PC-9 (cell line): ENCODE results near the gene SLC26A5. TPM values are rescaled to one million over a fixed set of nuclear protein-coding genes. Genes with fewer than 3 reads are reported as not detected.
"Not testable (repeated sequence)": the region's sequence is repeated elsewhere in the genome, so short reads cannot be mapped to it uniquely, and the experiment has no call there.

Experiments used
- Bru-seq: library from RNA; stranded (reverse); fragments of 400-500 nt; gene quantifications from one replicate; lab custom pipeline; 2021; lab: Mats Ljungman, UMichigan
- BruChase-seq, 2 experiments: library from RNA; stranded (reverse); fragments of 400-500 nt; gene quantifications; one replicate each; lab custom pipeline; 2021; lab: Mats Ljungman, UMichigan
- BruUV-seq: library from RNA; stranded (reverse); fragments of 400-500 nt; replicated peaks from 2 replicates; lab custom pipeline; 2021; lab: Mats Ljungman, UMichigan
- CTCF ChIA-PET: fragments of 300-600 bp; sonication (Branson Sonifier 250); formaldehyde crosslinking; loops from one replicate; lab custom pipeline; 2022; ENCODE audit warnings: antibody characterized with exemption; lab: Charles Lee
- POLR2A ChIA-PET: fragments of 300-600 bp; sonication (Branson Sonifier 250); formaldehyde crosslinking; loops from one replicate; lab custom pipeline; 2022; ENCODE audit warnings: antibody characterized with exemption; ENCODE audit not compliant: unreplicated experiment; lab: Charles Lee
- DNase-seq, 2 experiments: peaks; one replicate each; pipeline versions ENCODE4 v3.0.0 to v3.0.0-alpha.2; 2015 to 2022; ENCODE audit warnings: mixed read lengths in 1 of 2
- H2AFZ ChIP-seq: fragments of 200-600 bp; sonication (generic); 2 replicates; pipeline ENCODE4 v1.8.1; 2017; ENCODE audit warnings: antibody characterized with exemption
- H3F3A ChIP-seq: fragments of 200-600 bp; sonication (generic); 2 replicates; pipeline ENCODE4 v1.8.1; 2017; ENCODE audit warnings: antibody characterized with exemption, mild to moderate bottlenecking, low read depth; ENCODE audit not compliant: insufficient read depth
- H3K27ac ChIP-seq: fragments of 200-600 bp; sonication (generic); 2 replicates; pipeline ENCODE4 v1.6.1; 2016; ENCODE audit warnings: mixed run types
- H3K27me3 ChIP-seq: fragments of 200-600 bp; sonication (generic); 2 replicates; pipeline ENCODE4 v1.6.1; 2016; ENCODE audit warnings: low read depth, mixed run types; ENCODE audit not compliant: insufficient read depth
- H3K36me3 ChIP-seq: fragments of 200-600 bp; sonication (generic); 2 replicates; pipeline ENCODE4 v1.6.1; 2016; ENCODE audit warnings: low read depth, mixed run types
- H3K4me1 ChIP-seq: fragments of 200-600 bp; sonication (generic); replicated peaks from 2 replicates; pipeline ENCODE4 v1.6.1; 2016; ENCODE audit warnings: mixed run types; ENCODE audit not compliant: insufficient read depth
- H3K4me2 ChIP-seq: fragments of 200-600 bp; sonication (generic); 2 replicates; pipeline ENCODE4 v1.6.1; 2017; ENCODE audit warnings: mixed run types
- H3K4me3 ChIP-seq: fragments of 200-600 bp; sonication (generic); 2 replicates; pipeline ENCODE4 v1.6.1; 2016; ENCODE audit warnings: mixed run types
- H3K79me2 ChIP-seq: fragments of 200-600 bp; sonication (generic); 2 replicates; pipeline ENCODE4 v1.6.1; 2017; ENCODE audit warnings: low read depth, mixed run types
- H3K9me2 ChIP-seq: fragments of 200-600 bp; sonication (generic); 2 replicates; pipeline ENCODE4 v1.8.1; 2017; ENCODE audit warnings: mild to moderate bottlenecking; ENCODE audit not compliant: insufficient read depth
- H3K9me3 ChIP-seq: fragments of 200-600 bp; sonication (generic); 2 replicates; pipeline ENCODE4 v1.8.1; 2016; ENCODE audit warnings: low read depth; ENCODE audit not compliant: insufficient read depth
- H4K20me1 ChIP-seq: fragments of 200-600 bp; sonication (generic); 2 replicates; pipeline ENCODE4 v1.8.1; 2017; ENCODE audit not compliant: insufficient read depth
- CTCF ChIP-seq: fragments of 200-600 bp; sonication (generic); conservative IDR thresholded peaks from 2 replicates; pipeline ENCODE4 v1.6.1; 2017; ENCODE audit warnings: mixed run types, antibody characterized with exemption, mild to moderate bottlenecking, moderate library complexity
- EZH2 ChIP-seq: fragments of 200-600 bp; sonication (generic); IDR thresholded peaks from 2 replicates; pipeline ENCODE4 v1.8.0; 2017; ENCODE audit warnings: antibody characterized with exemption, low read depth
- intact Hi-C: fragments of 100-400 bp; cut with micrococcal nuclease; formaldehyde crosslinking; loops from one replicate; pipeline ENCODE4 v1.10.0; 2022; ENCODE audit not compliant: unreplicated experiment
- long read RNA-seq: library from polyadenylated mRNA; stranded (forward); transcript quantifications from one replicate; pipeline ENCODE4 v2.0.0, GENCODE V29; 2022
- total RNA-seq: library from RNA; stranded (reverse); gene quantifications from 2 replicates; pipeline ENCODE4 v1.2.3, GENCODE V29; 2021

The SLC26A5 gene
- total RNA-seq (not detected in 2 replicates), Bru-seq, nascent RNA (percentile 6 among the genes with signal in this experiment), BruChase-seq, experiment 1, labeled RNA remaining after a 2-hour chase (percentile 3 among the genes with signal in this experiment), BruChase-seq, experiment 2, labeled RNA remaining after a 6-hour chase (percentile 1 among the genes with signal in this experiment)
- long read RNA-seq, partial matches to known transcripts: 0 of 5 reads
- long read RNA-seq, other reads (novel, unspliced or antisense): 5 of 5 reads

DNA sequence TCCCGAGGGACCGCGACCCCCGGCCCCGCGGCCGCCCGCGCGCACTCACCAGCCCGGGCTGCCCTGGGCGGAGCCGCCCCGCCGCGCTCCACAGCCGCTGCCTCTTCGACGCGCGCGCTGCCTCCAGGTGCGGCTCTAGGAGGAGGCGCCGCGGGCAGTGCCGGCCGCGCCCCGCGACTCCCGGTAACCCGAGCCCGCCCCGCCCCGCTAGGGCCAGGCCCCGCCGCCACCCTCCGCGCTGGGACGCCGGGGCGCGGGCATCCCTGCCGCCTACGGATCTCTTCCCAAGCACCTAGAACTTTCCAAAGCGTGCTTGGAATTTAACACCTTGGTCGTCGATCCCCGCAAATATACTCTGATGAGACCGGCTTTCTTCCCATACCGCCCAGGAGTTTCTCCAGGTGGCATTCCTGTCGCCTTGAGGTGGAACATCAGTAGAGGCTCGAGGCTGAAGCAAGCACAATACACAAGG is at the start of gene SLC26A5:
Gene SLC26A5 (minus strand): TSS at position 159 of the 472 bp plus-strand sequence. CDS start 24,693 bp downstream, outside the sequence.
- H3K4me2 ChIP-seq: no peak within 1 kb of the TSS
- no peaks in the 10 kb centered on the region for H3K9me2 ChIP-seq
- no peaks in the 10 kb centered on the region for H3K79me2 ChIP-seq
- peaks cover 62% of the 10 kb centered on the region for H3K27me3 ChIP-seq
- no peak within 1 kb of the TSS for H3K4me3 ChIP-seq
- peak in 1 of 2 experiments; percentile 60 for DNase-seq
- no peaks in the 10 kb centered on the region for H3K4me1 ChIP-seq
- H3K27ac ChIP-seq: no peak within 1 kb of the TSS
- intact Hi-C loops: loop anchor here (5.0 kb wide), 1 partner anchor 711 kb away; no protein-coding TSS in a partner anchor
- no peaks in the 10 kb centered on the region for H3K9me3 ChIP-seq
- no peaks in the 10 kb centered on the region for H4K20me1 ChIP-seq
- no peaks in the 10 kb centered on the region for H3K36me3 ChIP-seq
- no peak within 1 kb of the TSS for H2AFZ ChIP-seq
- ChIA-PET CTCF (interaction anchor here (0.7 kb wide), 1 partner anchor 707 kb away, joined by 8 read pairs; no protein-coding TSS in a partner anchor), POLR2A (no interaction called here)
- TF ChIP-seq EZH2 (no peak), CTCF (no peak)
- BruUV-seq: no TSS peak
- no peaks in the 10 kb centered on the region for H3F3A ChIP-seq

DNA sequence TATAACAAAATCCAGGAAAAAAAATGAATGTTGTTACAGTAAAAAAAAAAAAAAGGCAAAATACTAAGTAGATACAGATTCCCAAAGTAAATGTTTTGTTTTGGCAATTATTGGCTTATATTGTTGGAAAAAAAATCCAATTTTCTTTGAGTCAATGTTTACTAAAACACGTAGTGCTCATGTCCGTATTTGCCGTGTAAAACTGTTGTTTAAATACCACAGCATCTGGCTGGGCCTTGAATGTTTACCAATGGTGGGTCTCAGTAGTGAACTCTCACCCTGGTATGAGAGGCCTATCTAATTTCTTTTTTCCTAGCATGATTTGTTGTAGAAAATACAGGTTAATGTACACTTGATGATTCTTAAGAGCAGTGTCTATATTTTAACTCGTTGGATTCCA is 41.4 kb upstream of the SLC26A5 start:
- POLR2A ChIA-PET: no interaction called here
- Histone ChIP-seq H3K79me2 (no peaks in the 10 kb centered on the region), H3K27ac (no peak overlapping the region), H3K27me3 (peaks cover 59% of the 10 kb centered on the region), H3K4me2 (no peak overlapping the region), H3K9me2 (no peaks in the 10 kb centered on the region), H3K9me3 (no peaks in the 10 kb centered on the region), H4K20me1 (no peaks in the 10 kb centered on the region), H2AFZ (no peak overlapping the region), H3K4me3 (no peak overlapping the region), H3F3A (no peaks in the 10 kb centered on the region), H3K4me1 (no peaks in the 10 kb centered on the region), H3K36me3 (no peaks in the 10 kb centered on the region)
- intact Hi-C loops: no loop called here
- no TSS peak for BruUV-seq
- CTCF ChIA-PET: no interaction called here
- TF ChIP-seq EZH2 (no peak), CTCF (no peak)
- DNase-seq: no peak

DNA sequence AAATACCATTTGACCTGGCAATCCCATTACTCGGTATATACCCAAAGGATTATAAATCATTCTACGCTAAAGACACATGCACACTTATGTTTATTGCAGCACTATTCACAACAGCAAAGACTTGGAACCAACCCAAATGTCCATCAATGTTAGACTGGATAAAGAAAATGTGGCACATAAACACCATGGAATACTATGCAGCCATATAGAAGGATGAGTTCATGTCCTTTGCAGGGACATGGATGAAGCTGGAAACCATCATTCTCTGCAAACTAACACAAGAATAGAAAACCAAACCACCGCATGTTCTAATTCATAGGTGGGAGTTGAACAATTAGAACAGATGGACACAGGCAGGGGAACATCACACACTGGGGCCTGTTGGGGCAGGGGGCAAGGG is 40.9 kb upstream of the SLC26A5 start:
- H4K20me1 ChIP-seq, POLR2A ChIA-PET, H3K36me3 ChIP-seq, BruUV-seq, H3F3A ChIP-seq, DNase-seq, H3K4me3 ChIP-seq, H3K9me2 ChIP-seq, H3K9me3 ChIP-seq, H3K4me1 ChIP-seq, H3K79me2 ChIP-seq, H2AFZ ChIP-seq, H3K4me2 ChIP-seq, intact Hi-C loops, H3K27ac ChIP-seq: not testable (repeated sequence)
- peaks cover 63% of the 10 kb centered on the region for H3K27me3 ChIP-seq
- CTCF ChIA-PET: interaction anchor here (0.7 kb wide), 1 partner anchor 449 kb away, joined by 3 read pairs; no protein-coding TSS in a partner anchor
